GM18507 (cell line): ENCODE measurements around the gene FXYD4.
"Not testable (repeated sequence)": the region's sequence is repeated elsewhere in the genome, so short reads cannot be mapped to it uniquely, and the experiment has no call there.

Experiments used
- DNase-seq: peaks from one replicate; pipeline ENCODE4 v3.0.0; 2011; ENCODE audit warnings: low read depth; ENCODE audit not compliant: insufficient read length; ENCODE audit errors: extremely low spot score
- FAIRE-seq: peaks from 2 replicates; lab custom pipeline; 2011; peaks lifted over from hg19 to GRCh38; lab: Jason Lieb, UNC

The FXYD4 gene

DNA sequence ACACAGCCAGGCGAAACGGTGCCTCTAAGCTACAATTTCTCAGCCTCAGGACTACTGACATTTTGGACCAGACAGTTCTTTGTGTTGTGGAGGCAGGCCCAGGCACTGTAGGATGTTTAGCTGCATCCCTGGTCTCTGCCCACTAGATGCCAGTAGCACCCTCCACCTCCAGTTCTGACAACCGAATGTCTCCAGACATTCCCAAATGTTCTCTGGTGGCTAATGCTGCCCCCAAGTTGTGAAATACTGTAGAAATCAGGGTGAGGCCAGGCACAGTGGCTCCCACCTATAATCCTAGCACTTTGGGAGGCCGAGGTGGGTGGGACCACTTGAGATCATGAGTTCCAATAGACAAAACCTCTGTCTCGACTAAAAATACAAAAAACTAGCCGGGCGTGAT lies 19.3 kb downstream of the FXYD4 start:
- FAIRE-seq = no peak
- DNase-seq = no peak

DNA sequence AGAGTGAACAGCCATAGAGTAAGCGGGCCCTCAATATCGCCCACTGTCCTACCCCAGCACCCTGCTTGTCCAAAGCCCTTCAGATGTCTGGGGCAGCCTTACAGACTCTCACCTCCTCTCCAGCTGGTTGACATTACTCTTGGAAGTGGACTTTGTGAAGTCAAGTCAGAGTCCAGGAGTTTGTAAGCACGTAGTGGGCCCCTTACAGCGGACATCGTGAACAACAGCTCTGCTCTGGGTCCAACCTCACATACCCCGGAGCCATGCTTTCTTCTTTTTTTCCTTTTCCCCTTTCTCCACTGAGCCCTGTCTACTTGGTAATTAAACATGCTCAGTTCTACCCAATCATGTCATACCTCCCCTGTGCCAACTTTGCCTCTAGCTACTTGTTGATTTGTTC lies 20.1 kb downstream of the FXYD4 start:
- DNase-seq (no peak), FAIRE-seq (no peak)

DNA sequence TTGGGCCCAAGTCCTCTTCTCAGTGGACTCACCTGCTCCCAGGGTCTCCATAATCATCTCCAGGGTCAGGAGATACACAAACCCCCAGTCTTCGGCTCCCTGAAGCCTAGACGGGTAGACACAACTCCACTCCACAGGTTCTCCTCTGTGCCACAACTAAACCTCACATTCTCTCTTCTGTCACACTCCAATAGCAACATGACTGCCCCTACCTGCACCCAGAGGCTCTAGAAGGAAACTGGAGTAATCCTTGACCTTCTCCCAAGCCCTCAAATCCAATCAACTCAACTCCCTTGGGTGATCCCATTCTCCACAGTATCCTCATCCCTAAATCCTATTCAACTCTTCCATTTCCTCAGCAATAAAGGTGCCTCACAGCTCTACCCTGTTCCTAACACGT lies 21.3 kb downstream of the FXYD4 start:
- no peak for DNase-seq
- no peak for FAIRE-seq

DNA sequence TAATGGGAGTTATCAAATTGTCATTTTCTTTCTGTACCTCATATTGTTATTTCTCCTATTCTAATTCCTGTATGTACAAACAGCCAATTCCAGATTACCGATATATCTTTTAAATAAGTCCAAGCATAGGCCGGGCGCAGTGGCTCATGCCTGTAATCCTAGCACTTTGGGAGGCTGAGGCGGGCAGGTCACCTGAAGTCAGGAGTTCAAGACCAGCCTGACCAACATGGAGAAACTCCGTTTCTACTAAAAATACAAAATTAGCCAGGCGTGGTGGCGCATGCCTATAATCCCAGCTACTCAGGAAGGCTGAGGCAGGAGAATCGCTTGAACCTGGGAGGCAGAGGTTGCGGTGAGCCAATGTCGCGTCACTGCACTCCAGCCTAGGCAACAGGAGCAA lies 21.8 kb downstream of the FXYD4 start:
- not testable (repeated sequence) for DNase-seq

DNA sequence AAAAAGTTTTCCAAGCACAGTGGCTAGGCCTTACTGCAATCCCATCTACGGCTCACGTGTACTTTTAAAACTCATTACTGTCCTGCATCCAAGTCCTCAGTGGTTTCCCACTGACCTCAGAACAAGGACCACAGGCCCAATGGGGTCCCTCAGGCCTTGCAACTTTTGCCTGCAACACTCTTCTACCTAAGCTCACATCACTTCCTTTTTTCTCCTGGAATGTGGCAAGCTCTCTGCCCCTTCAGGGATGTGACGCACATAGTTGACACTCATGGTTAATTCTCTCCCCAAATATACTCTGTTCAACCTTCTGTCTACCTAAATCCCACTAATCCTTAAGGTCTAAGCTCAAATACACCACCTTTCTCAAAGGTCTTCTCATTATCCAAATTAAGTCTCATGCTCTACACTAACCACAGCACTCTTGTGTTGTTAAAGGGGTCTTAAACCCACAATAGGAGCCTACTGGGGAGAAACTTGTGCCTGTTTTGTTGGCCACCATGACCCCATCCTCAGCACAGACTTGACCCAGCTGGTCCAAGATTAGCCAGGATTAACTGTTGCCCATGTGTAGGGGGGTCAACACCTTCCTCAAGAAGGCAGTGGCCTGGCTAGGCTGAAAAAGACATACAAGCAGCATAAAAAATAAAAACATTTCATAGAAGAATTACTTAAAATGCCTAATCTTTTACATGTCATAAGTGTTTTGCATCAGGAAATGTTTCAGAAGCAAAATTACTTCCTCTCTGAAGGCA lies 22.3 kb downstream of the FXYD4 start:
- DNase-seq (no peak), FAIRE-seq (no peak)

More for the DNA sequence above, 21.8 kb downstream of the FXYD4 start:
- not testable (repeated sequence) for FAIRE-seq

DNA sequence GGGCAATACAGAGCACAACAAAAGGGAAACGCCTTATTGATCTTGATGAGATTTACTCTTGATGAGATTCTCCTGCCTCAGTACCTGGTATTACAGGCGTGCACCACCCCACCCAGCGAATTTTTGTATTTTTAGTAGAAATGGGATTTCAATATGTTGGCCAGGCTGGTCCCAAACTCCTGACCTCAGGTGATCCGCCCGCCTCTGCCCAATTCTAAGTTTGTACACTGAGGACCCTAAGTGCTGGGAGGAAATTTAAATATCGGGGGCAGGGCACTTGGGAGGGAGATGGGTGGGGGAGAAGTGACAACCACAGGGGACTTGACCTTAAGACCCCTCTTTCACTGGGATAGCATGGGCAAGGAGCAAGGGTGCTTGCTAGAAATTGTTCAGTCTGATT lies 23.4 kb downstream of the FXYD4 start:
- no peak for DNase-seq
- no peak for FAIRE-seq

DNA sequence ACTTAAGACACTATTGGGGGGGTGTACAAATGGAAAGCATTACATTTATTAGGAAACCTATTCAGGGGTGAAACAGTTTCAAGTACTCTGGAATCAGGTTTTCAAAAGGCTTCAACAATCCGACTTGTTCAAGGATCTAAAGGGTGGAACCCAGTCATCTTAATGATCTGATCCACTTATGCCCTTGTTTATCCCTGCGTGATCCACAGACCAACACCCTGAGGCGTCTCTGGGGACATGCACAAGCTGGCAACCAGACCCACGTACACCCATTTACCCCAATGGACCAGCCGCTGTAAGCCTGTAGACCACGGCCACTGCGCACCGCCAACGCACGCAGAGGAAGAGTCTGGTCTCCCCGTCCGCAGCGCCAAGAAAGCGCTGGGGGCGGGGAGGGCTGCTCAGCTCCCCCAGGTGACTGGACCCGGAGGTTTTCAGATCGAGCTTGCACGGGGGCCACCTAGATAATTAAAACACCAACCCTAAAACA lies 24.2 kb downstream of the FXYD4 start:
- DNase-seq (no peak), FAIRE-seq (no peak)

DNA sequence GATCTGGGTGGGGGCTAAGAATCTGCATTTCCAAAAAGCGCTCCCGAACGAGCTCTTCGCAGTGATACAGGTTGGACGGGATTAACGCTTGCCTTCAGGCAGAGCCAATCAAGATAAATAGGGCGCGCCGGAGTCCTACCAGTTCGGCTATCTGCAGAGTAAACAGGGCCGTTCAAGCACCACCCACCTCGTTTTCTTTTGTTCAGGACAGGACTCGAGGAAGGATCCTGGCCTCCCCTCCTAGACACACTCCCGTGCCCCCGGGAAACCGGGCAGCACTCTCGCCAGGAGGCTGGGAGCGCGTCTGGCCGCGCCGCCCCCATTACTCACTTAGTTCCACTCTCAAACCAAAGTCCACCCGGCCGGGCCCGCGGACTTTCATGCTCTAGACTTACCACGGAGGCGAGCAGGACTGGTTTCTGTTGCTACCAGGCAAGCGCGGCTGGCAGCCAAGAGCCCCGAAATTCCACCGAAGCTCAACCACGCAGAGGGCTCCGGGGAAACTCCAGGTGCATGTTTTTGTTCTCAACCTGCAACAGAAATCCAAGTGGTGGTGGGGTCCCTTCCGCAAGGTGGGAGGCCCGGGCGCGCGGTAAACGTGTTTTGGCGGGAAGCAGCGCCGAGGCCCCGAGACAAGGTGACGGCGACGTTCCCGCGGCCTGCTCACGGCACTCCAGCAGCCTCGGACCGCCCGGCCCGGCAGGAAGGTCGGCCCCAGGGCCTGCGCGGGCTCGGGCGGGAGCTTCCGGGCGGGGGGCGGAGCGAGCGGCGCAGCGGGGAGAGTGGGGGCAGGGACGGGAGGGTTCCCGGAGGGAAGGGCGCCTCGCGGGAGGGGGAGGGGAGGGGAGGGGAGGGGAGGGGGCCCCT lies 24.9 kb downstream of the FXYD4 start:
- no peak for FAIRE-seq
- peak; percentile 71 for DNase-seq

DNA sequence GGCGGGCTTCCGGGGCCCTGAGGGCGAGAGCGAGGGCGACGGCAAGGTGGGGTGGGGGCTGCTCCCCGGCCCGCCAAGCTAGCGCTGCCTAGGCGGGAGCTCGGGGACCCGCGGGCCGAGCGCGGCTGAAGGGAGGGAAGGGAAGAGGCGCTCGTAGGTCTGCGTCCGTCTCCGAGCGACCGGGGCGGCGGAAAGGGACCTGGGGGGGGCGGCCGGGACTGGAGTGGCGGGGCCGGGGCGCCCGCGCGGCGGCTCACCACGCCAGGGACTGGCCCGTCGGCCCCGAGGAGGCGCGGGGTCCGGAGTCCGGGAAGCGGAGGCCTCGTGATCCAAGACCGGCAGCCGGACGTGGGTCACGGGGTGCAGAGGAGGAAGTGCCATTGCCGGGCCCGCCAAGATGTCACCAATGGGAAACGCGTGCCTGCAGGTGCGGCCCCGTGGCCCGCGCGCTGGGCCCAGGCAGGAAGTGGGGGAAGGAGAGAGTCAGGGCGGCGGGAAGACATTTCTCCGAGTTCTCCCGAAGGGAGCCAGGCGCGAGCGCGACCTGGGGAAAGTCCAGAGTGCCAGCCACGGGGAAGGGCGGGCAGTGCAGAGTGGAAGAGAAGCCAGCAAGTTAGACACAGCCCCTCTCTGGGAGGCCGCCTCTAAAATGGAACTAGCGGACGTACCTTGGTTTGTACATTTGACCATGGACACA lies 25.6 kb downstream of the FXYD4 start:
- peak; percentile 81 for DNase-seq
- peak; percentile 92 for FAIRE-seq

DNA sequence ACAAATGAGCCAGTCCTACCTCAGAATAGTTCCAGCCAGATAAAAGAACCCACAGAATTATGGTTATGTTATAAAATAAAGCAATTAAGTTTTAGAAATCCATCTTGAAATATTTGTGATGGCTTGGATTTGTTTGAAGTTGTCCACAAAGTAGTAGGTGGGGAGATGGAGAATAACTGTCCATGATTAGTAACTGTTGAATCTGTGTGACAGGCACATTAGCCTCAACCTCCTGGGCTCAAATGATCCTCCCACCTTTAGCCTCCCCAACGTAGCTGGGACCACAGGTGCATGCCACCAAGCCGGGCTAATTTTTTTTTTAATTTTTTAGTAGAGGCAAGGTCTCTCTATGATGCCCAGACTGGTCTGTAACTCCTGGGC lies 27.5 kb downstream of the FXYD4 start:
- DNase-seq (no peak), FAIRE-seq (no peak)

DNA sequence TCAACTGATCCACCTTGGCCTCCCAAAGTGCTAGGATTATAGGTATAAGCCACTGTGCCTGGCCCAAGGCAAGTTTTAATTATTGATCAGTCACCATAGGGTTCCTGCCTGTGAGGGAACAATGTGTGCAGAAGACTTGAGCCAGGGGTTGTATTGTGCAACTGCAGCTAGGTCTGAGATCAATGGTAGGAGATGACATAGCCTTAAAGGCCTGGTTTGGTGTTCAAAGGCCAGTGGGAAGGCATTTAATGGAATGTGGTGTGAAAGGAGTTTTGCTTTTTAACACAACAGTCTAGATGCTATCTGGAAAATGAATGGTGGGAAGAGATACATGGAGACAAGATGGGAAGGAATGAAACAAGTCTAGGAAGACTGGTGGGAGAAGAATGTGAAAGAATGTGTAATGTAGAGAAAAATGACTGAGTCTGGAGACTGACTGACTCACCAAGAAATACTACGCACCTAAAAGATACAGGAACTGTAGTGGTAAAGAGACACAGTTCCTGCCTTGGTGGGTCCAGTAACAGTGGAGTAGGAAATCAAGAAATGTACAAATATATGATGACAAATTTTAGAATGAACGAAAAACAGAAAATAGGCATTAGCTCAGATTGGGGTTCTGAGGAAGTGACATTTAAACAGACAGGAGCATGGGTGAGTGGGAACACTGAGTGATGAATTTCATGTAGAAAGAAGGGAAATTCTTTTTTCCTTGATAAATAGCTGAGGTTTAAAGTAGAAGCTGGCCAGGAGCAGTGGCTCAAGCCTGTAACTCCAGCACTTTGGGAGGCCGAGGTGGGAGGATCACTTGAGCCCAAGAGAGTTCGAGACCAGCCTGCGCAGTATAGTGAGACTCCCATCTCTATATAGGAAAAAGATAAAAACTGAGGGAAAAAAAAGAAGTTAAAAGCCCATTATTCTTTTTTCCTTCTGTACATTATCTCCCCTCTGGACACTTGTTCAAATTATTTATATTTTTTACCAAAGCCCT lies 28.2 kb downstream of the FXYD4 start:
- FAIRE-seq (no peak), DNase-seq (no peak)

DNA sequence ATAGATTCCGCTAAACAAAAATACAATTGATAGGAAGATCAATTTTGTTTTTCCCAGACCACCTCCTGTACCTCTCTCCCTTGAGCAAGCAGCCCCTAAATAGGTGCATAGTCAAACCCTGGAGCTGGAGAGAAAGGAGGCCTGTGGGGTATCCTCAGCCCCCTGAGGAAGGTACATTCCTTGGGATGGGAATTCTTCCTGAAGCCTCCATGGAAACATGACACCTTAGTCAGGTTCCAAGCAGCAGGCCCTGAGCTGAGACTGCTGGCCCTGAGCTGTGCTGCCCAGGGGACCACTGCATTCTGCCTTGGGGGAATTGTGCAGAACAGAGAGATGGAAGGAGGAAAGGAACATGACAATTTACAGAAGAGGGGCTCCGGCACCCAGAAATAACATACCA lies 30.2 kb downstream of the FXYD4 start:
- no peak for FAIRE-seq
- DNase-seq = no peak

DNA sequence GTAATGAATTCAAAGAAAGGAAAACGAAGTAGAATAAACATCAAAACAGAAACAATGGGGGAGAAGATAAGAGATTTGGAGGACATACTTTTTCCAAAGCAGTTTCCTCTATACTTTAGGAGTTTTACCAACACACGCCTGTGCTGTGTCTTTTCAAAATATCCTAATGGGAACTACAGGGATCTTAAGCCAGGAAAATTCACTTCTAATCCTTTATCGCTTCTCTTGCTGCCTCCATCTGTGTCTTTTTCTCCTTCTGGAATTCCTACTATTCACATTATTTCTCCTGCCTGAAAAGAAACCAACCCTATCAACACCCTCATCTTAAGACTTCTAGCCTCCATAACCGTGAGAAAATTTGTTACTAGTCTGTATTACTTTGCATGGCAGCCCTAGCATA lies 30.7 kb downstream of the FXYD4 start:
- no peak for DNase-seq

DNA sequence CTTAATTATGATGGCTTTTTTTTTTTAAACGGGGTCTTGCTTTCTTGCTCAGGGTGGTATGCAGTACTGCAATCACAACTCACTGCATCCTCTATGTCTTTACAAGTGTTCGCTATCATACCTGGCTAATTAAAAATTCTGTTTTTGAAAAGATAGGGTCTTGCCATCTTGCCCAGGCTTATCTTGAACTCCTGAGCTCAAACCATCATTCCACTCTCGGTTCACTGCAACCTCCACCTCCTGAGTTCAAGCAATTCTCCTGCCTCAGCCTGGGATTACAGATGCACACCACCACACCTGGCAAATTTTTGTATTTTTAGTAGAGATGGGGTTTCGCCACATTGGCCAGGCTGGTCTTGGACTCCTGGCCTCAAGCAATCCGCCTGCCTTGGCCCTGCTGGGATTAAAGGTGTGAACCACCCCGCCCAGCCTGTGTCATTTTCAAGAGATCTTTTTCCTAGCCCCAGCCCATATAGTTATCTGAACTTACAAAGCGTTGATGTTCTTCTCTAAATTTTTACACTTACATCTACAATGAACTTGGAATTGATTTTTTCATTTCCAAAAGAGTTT lies 31.5 kb downstream of the FXYD4 start:
- FAIRE-seq = no peak
- DNase-seq = no peak

More for the DNA sequence above, 30.7 kb downstream of the FXYD4 start:
- no peak for FAIRE-seq

DNA sequence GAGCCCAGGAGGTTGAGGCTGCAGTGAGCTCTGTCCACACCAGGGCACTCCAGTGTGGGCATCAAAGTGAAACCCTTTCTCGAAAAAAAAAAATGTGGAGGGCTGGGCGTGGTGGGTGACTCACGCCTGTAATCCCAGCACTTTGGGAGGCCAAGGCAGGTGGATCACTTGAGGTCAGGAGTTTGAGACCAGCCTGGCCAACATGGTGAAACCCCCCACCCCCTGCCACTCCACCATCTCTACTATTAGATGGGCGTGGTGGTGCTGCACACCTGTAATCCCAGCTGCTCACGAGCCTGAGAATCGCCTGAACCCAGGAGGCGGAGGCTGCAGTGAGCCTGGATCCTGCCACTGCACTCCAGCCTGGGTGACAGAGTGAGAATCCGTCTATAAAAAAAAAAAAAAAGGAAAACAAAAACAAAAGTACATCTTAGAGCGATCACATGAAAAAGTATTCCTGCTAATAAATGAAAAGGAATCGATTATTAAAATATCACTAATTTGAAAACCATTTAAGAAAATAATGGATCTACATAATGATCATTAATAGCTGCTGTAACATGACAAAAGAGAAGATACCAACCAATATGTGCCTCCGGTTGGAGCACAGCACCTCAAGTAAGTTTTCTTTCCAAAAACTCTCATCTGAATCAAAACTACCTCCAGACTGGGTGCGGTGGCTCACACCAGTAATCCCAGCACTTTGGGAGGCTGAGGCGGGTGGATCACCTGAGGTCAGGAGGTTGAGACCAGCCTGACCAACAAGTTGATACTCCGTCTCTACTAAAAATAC lies 32.7 kb downstream of the FXYD4 start:
- FAIRE-seq = no peak
- DNase-seq = no peak

DNA sequence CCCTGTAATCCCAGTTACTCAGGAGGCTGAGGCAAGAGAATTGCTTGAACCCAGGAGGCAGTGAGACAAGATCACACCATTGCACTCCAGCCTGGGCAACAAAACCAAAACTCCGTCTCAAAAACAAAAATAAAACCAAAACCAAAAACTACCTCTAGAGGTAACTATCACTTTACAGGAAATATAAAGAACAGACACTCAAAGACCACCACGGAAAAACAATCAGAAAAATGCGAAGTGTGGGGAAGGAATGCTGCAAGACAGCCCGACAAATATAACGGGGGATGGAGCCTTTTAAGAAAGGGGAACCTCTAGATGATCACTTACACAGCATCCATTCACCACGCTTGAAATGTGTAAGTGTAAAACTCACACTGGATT lies 33.3 kb downstream of the FXYD4 start:
- peak; percentile 71 for FAIRE-seq
- no peak for DNase-seq

DNA sequence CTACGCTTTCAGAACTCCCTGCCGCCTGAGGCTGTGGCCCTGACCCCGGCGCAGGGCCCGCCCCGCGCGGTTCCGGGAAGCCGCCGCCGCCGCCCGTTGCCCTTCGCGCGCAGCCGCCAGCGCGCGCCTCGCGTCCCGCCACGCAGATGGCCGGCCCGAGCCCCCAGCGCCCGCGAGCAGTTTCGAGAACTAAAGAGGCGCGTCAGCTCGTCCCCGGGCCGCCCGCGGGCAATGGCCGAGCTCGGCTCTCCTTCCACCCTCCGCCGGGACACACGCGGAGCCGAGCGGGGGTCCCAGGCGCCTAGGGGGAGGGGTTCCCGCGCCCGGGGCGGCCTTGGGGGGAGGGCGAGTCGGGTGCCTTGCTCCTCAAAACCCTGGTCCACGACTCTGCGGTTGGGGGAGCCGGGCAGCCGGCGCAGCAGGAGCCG lies 35.7 kb downstream of the FXYD4 start:
- FAIRE-seq (no peak), DNase-seq (no peak)
